K562 (cell line): ENCODE data around the gene SOX15. TPM values are rescaled to one million over a fixed set of nuclear protein-coding genes. Genes with fewer than 3 reads are reported as not detected.

Source experiments
- ASH1L ChIP-seq: fragments of 450-650 bp; IDR thresholded peaks from 2 replicates; pipeline ENCODE4 v1.6.1; 2018; ENCODE audit warnings: borderline replicate concordance, mild to moderate bottlenecking, low read depth; ENCODE audit not compliant: partially characterized antibody
- BCLAF1 ChIP-seq, 2 experiments: fragments of 450-650 bp in 1 of 2; IDR thresholded peaks; 2 replicates each; pipeline ENCODE4 v1.6.1; 2011 to 2017; ENCODE audit warnings: low read depth in 2 of 2, antibody characterized with exemption in 1 of 2, borderline replicate concordance in 1 of 2, low read length in 1 of 2, mild to moderate bottlenecking in 1 of 2, mixed read lengths in 1 of 2; ENCODE audit not compliant: control insufficient read depth in 1 of 2
- BRD4 ChIP-seq: fragments of 200-600 bp; sonication (generic); IDR thresholded peaks from 2 replicates; pipeline ENCODE4 v1.6.1; 2017; ENCODE audit warnings: inconsistent platforms
- CHD7 ChIP-seq: fragments of 200-600 bp; sonication (generic); IDR thresholded peaks from one replicate; pipeline ENCODE4 v1.6.1; 2012; ENCODE audit warnings: mild to moderate bottlenecking, low read depth, low read length, inconsistent platforms
- CREM ChIP-seq: IDR thresholded peaks from 2 replicates; pipeline ENCODE4 v1.6.1; 2014; ENCODE audit warnings: antibody characterized with exemption, low read depth
- GTF2A2 ChIP-seq: IDR thresholded peaks from 2 replicates; pipeline ENCODE4 v1.6.1; 2016; ENCODE audit warnings: mild to moderate bottlenecking, missing genetic modification characterization, missing compliant biosample characterization
- HDAC2 ChIP-seq: fragments of 450-650 bp; IDR thresholded peaks from 2 replicates; pipeline ENCODE4 v1.6.1; 2016; ENCODE audit warnings: mild to moderate bottlenecking
- HDGF ChIP-seq: fragments of 450-650 bp; IDR thresholded peaks from 2 replicates; pipeline ENCODE4 v1.6.1; 2016
- MXD1 ChIP-seq: fragments of 250-450 bp; sonication (Bioruptor Pico); IDR thresholded peaks from 2 replicates; pipeline ENCODE4 v1.8.0; 2021; ENCODE audit warnings: borderline replicate concordance, mild to moderate bottlenecking, moderate library complexity; ENCODE audit not compliant: poor library complexity, severe bottlenecking
- MYC ChIP-seq, 2 experiments: fragments of 250-450 bp in 1 of 2; sonication (Bioruptor Pico) in 1 of 2; IDR thresholded peaks; 2 replicates each; pipeline versions ENCODE4 v1.5.1 to v1.6.1; 2012 to 2021; ENCODE audit warnings: low read depth in 2 of 2, borderline replicate concordance in 1 of 2, improper control_type of control experiment in 1 of 2, low read length in 1 of 2, mild to moderate bottlenecking in 1 of 2, moderate library complexity in 1 of 2
- RB1 ChIP-seq: fragments of 450-650 bp; IDR thresholded peaks from 2 replicates; pipeline ENCODE4 v1.6.1; 2017; ENCODE audit warnings: low read depth, mild to moderate bottlenecking
- RBM39 ChIP-seq: fragments of 200-400 bp; formaldehyde crosslinking; optimal IDR thresholded peaks from 2 replicates; pipeline ENCODE3; 2018; ENCODE audit warnings: low read depth, low read length
- polyA plus RNA-seq, 8 experiments: library from polyadenylated mRNA; depleted of rRNA in 4 of 8; stranded (reverse) in 5 of 8; unstranded in 3 of 8; fragments of >200 nt; fragmentation: Nextera tagmentation in 2 of 8; fragmentation: Illumina TruSeq in 1 of 8; extraction: Ambion mirVana in 2 of 8; extraction: Trizol in 1 of 8; gene quantifications; 2 replicates each; pipeline versions ENCODE4 v1.2.1 to v1.2.3, GENCODE V29; 2011 to 2014; ENCODE audit warnings: inconsistent platforms in 1 of 8, missing spikeins in 1 of 8
- total RNA-seq, 7 experiments: library from RNA; depleted of rRNA in 6 of 7; stranded (reverse); fragments of >200 nt in 6 of 7; fragmentation: Illumina TruSeq in 2 of 7; extraction: Trizol in 2 of 7; gene quantifications; 2 replicates each; pipeline versions ENCODE4 v1.2.1 to v1.2.3, GENCODE V29; 2011 to 2021; ENCODE audit warnings: low replicate concordance in 1 of 7

SOX15 gene
- total and polyA plus RNA-seq, 9 of the 15 experiments (the other 6 are each of a cell fraction or from before 2014, with no cell fraction given), result 0.07 to 0.33 (median 0.19) TPM; not detected in 5

- TF ChIP-seq BCLAF1 (IDR thresholded peaks at IDR 0.05; ENCODE audit: borderline replicate concordance in 1 of 2, control insufficient read depth in 1 of 2, low read depth in 2 of 2, low read length in 1 of 2) (no peak), HDAC2 (0 out of 2 replicates have a peak, but pooled peaks have one; percentile 46), MYC (IDR thresholded peaks at IDR 0.05; ENCODE audit: low read depth, low read length) (no peak; the same call in 1 of the 2 replicates), MYC (CRISPR knock-in tag; IDR thresholded peaks at IDR 0.05; ENCODE audit: borderline replicate concordance, low read depth) (peak; percentile 55; the same call in 1 of the 2 replicates), RB1 (peak; percentile 61; the same call in 1 of the 2 replicates), MXD1 (CRISPR knock-in tag) (no peak), BRD4 (no peak), CHD7 (no peak), GTF2A2 (tag) (no peak), CREM (peak; percentile 40; the same call in 1 of the 2 replicates), ASH1L (no peak), RBM39 (no peak), HDGF (no peak)
Observed at GRCh38 chr17:7561028-7561575, 28.8 kb downstream of the SOX15 start (continued).
